ENCODE data around the gene IGF2.

Gene IGF2

DNA sequence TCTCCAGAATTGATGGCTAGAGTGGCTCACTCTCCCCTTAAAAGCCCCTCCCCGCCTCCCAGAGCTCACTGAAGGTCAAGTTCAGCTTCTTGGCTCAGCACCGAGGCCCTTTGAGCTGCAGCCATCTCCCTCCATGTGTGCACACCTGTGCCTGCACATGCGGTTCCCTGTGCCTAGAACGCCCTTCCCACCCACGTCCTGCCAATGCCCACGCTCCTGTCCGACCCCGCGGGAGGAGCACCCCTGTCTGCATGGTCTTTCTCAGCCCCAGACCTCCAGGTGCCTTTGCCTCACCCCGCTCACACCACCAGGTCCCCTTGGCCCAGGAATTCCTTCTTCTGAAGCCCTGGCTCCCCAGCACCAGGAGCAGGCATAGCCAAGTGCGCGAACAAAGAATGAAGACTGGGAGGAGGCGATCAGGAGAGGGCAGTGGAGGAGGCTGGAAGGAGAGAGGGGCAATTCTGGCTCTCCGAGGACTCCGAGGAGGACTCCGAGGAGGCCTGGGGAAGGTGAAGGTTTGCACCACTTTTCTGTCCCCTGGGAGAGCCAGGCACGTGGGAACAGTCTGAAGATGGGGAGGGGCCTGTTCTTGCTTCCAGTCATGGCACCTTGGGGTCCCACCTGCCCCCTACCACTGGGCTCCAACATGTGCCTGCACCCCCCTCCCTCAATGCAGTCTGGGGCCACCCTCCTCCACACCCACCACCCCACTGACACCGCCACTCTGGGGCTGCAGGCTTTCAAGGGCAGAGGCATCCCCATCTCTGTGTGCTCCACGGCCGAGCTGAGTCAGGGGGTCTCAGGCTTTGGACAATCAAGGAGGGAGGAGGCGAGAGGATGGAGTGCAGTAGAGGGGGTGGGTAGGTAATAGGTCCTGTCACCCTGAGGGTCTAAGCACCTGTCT is 17.7 kb downstream of the IGF2 start:
- no peaks in the 10 kb centered on the region for H3K9me3 ChIP-seq (ENCODE audit: low read length)
- no peak overlapping the region for H3K4me2 ChIP-seq (ENCODE audit: low read length)
- no peaks in the 10 kb centered on the region; the same call in 1 of the 2 replicates for H3K27me3 ChIP-seq (ENCODE audit: insufficient read depth, low read length)

DNA sequence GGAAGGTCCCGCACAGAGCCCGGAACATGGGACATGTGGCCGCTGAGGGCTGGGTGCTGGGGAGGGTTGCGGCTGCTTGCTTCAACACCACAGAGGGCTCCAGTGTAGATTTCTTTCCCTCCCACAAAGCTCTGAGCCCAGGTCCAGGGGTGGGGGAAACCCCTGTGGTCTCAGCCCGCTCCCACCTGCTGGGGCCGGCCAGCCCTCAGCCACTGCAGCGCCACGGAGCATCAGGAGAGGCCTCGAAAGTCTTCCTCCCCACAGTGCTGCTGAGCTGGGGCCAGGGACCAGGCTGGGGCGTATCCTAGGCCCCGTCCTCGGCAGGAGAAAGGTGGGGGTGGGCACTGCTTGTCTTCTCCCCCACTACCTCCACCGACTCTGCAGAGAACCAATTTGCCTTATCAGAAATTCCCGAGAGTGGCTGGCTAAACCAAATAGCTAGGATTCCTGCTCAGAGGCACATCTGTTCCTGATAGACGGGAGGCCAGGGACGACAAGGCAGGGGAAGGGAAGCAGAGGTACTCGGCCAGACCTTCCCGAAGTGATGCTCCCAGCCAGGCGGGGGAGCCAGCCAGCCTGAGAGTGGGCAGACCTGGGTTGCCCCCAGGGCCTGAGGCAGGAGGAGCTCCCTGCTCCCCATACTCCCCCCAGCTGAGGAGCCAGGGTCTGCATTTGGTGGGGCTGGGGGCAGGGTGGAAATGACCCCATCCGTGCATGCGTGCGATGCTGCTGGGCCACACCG is 18.7 kb downstream of the IGF2 start:
- Histone ChIP-seq H3F3A (ENCODE audit: insufficient read depth, low read length) (no peaks in the 10 kb centered on the region), H3K4me3 (ENCODE audit: low read depth, low read length, poor library complexity, severe bottlenecking) (no peak overlapping the region), H3K9me2 (ENCODE audit: low read depth, low read length) (no peaks in the 10 kb centered on the region), H3K4me1 (ENCODE audit: insufficient read depth, low read length, severe bottlenecking) (no peaks in the 10 kb centered on the region), H3K9ac (ENCODE audit: low read length) (no peak overlapping the region), H3K27me3 (ENCODE audit: insufficient read depth, low read length) (no peaks in the 10 kb centered on the region; the same call in 1 of the 2 replicates), H3K27ac (ENCODE audit: low read depth, low read length, poor library complexity, severe bottlenecking) (no peak overlapping the region), H3K79me2 (ENCODE audit: insufficient read depth, low read length) (no peaks in the 10 kb centered on the region), H3K36me3 (ENCODE audit: insufficient read depth, low read length) (no peaks in the 10 kb centered on the region; the same call in 1 of the 2 replicates), H3K4me2 (ENCODE audit: low read length) (no peak overlapping the region), H2AFZ (ENCODE audit: low read length) (no peak overlapping the region), H4K20me1 (ENCODE audit: insufficient read depth, low read length) (no peaks in the 10 kb centered on the region), H3K9me3 (ENCODE audit: low read length) (no peaks in the 10 kb centered on the region)
- TF ChIP-seq, protein P1, sequence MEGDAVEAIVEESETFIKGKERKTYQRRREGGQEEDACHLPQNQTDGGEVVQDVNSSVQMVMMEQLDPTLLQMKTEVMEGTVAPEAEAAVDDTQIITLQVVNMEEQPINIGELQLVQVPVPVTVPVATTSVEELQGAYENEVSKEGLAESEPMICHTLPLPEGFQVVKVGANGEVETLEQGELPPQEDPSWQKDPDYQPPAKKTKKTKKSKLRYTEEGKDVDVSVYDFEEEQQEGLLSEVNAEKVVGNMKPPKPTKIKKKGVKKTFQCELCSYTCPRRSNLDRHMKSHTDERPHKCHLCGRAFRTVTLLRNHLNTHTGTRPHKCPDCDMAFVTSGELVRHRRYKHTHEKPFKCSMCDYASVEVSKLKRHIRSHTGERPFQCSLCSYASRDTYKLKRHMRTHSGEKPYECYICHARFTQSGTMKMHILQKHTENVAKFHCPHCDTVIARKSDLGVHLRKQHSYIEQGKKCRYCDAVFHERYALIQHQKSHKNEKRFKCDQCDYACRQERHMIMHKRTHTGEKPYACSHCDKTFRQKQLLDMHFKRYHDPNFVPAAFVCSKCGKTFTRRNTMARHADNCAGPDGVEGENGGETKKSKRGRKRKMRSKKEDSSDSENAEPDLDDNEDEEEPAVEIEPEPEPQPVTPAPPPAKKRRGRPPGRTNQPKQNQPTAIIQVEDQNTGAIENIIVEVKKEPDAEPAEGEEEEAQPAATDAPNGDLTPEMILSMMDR (IDR thresholded peaks at IDR 0.05; ENCODE audit: low read length), result no peak
- no peak for TF ChIP-seq EZH2 (IDR thresholded peaks at IDR 0.05; ENCODE audit: borderline replicate concordance, low read length)

More for the DNA sequence above, 17.7 kb downstream of the IGF2 start:
- H3K36me3 ChIP-seq (ENCODE audit: insufficient read depth, low read length), result no peaks in the 10 kb centered on the region; the same call in 1 of the 2 replicates
- H4K20me1 ChIP-seq (ENCODE audit: insufficient read depth, low read length), result no peaks in the 10 kb centered on the region
- H3K79me2 ChIP-seq (ENCODE audit: insufficient read depth, low read length), result no peaks in the 10 kb centered on the region
- no peak overlapping the region for H3K4me3 ChIP-seq (ENCODE audit: low read depth, low read length, poor library complexity, severe bottlenecking)
- no peak overlapping the region for H3K27ac ChIP-seq (ENCODE audit: low read depth, low read length, poor library complexity, severe bottlenecking)
- H2AFZ ChIP-seq (ENCODE audit: low read length), result no peak overlapping the region
- no peaks in the 10 kb centered on the region for H3F3A ChIP-seq (ENCODE audit: insufficient read depth, low read length)
- TF ChIP-seq, protein P1 (IDR thresholded peaks at IDR 0.05; ENCODE audit: low read length), result no peak
- TF ChIP-seq EZH2 (IDR thresholded peaks at IDR 0.05; ENCODE audit: borderline replicate concordance, low read length), result no peak
- H3K4me1 ChIP-seq (ENCODE audit: insufficient read depth, low read length, severe bottlenecking), result no peaks in the 10 kb centered on the region
- H3K9ac ChIP-seq (ENCODE audit: low read length), result no peak overlapping the region
- no peaks in the 10 kb centered on the region for H3K9me2 ChIP-seq (ENCODE audit: low read depth, low read length)

DNA sequence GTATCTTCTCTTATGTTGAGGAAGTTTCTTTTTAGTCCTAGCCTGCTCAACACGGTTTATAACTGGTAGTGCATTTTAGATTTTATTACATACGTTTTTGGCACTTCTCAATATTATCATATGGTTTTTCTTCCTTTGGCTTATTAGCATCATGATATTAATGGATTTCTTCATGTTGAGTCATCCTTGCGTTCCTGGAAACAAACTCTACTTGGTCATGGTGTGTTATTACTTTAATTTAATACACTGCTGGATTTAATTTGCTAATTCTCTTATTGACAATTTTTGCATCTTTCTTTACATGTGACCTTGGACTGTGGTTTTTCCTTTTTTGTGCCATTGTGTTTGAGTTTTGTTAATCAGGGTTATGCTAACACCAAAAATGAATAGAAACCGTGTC is 20.5 kb downstream of the IGF2 start:
- Histone ChIP-seq H3K27me3 (ENCODE audit: insufficient read depth, low read length) (no peaks in the 10 kb centered on the region; the same call in 1 of the 2 replicates), H3K9me3 (ENCODE audit: low read length) (no peaks in the 10 kb centered on the region), H3K4me3 (ENCODE audit: low read depth, low read length, poor library complexity, severe bottlenecking) (no peak overlapping the region), H3K9ac (ENCODE audit: low read length) (no peak overlapping the region), H3K9me2 (ENCODE audit: low read depth, low read length) (no peaks in the 10 kb centered on the region), H2AFZ (ENCODE audit: low read length) (no peak overlapping the region), H3F3A (ENCODE audit: insufficient read depth, low read length) (no peaks in the 10 kb centered on the region), H3K4me1 (ENCODE audit: insufficient read depth, low read length, severe bottlenecking) (no peaks in the 10 kb centered on the region), H4K20me1 (ENCODE audit: insufficient read depth, low read length) (no peaks in the 10 kb centered on the region), H3K27ac (ENCODE audit: low read depth, low read length, poor library complexity, severe bottlenecking) (no peak overlapping the region), H3K4me2 (ENCODE audit: low read length) (no peak overlapping the region), H3K36me3 (ENCODE audit: insufficient read depth, low read length) (no peaks in the 10 kb centered on the region; the same call in 1 of the 2 replicates), H3K79me2 (ENCODE audit: insufficient read depth, low read length) (no peaks in the 10 kb centered on the region)
- TF ChIP-seq, protein P1 (IDR thresholded peaks at IDR 0.05; ENCODE audit: low read length), result no peak
- no peak for TF ChIP-seq EZH2 (IDR thresholded peaks at IDR 0.05; ENCODE audit: borderline replicate concordance, low read length)

Data from OCI-LY1 (cell line).